SH-SY5Y (cell line): Measurements from ENCODE around the gene KLHL29.

Experiments used
- GATA2 ChIP-seq: IDR thresholded peaks from 2 replicates; pipeline ENCODE4 v1.6.1; 2011; ENCODE audit warnings: mild to moderate bottlenecking, low read depth, low read length
- GATA3 ChIP-seq: IDR thresholded peaks from 2 replicates; pipeline ENCODE4 v1.6.1; 2011; ENCODE audit warnings: low read depth, mild to moderate bottlenecking, low read length, moderate library complexity

DNA sequence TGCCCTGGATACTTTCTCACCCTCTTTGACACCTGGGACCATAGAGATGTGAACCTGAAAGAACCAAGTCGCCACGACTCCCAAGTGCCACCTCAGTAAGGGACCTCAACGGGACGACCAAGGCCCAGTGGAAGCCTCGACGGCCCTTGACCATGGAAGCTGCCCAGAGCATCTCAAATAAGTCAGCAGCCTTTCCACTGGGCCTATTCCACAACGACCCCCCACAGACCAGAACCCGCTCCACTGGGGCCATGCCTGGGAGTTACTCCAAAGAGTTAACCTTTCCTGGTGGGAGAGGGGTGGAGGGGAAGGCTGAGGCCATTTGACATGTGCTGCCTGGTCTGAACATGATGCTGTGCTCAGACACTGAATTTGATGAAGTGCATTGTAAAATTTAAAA lies 146.9 kb downstream of the KLHL29 start:
- TF ChIP-seq GATA2: no peak
- TF ChIP-seq GATA3: no peak
